Measurements from ENCODE around the gene PWWP2B.

DNA sequence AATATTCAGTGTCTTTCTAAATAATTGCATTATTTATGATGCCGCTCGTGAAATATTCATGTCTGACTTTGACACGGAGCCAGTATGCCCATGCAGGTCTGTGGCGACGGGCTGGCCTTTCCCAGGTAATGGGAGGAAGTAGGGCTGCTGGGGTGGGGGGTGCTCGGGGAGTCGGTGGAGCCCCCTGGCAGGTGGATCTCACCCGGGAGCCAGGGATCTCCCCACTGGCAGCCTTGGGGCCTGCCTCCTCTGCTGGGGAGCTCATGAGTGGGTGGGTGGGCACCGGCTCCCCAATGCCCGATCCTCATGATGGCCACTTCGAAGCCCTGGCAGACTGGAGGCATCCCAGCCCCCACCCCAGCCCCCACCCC lies 52.8 kb downstream of the PWWP2B start:
- no peak for TF ChIP-seq EZH2phosphoT487 (IDR thresholded peaks at IDR 0.05; ENCODE audit: low read depth)
- TF ChIP-seq, protein P1, sequence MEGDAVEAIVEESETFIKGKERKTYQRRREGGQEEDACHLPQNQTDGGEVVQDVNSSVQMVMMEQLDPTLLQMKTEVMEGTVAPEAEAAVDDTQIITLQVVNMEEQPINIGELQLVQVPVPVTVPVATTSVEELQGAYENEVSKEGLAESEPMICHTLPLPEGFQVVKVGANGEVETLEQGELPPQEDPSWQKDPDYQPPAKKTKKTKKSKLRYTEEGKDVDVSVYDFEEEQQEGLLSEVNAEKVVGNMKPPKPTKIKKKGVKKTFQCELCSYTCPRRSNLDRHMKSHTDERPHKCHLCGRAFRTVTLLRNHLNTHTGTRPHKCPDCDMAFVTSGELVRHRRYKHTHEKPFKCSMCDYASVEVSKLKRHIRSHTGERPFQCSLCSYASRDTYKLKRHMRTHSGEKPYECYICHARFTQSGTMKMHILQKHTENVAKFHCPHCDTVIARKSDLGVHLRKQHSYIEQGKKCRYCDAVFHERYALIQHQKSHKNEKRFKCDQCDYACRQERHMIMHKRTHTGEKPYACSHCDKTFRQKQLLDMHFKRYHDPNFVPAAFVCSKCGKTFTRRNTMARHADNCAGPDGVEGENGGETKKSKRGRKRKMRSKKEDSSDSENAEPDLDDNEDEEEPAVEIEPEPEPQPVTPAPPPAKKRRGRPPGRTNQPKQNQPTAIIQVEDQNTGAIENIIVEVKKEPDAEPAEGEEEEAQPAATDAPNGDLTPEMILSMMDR (IDR thresholded peaks at IDR 0.05; ENCODE audit: low read depth, low read length) = no peak
